Measurements from ENCODE around the gene FGD4.
A peak's percentile ranks its signal among the peaks of the same experiment; 100 is the strongest.
"Not testable (repeated sequence)": the region's sequence is repeated elsewhere in the genome, so short reads cannot be mapped to it uniquely, and the experiment has no call there.

The FGD4 gene

GRCh38 chr12:32532422-32532821 lies 133.1 kb downstream of the FGD4 start:
- H2BK120ac ChIP-seq (ENCODE audit: low read depth, low read length), result no peak overlapping the region
- H3K18ac ChIP-seq (ENCODE audit: low read depth in 1 of 2, low read length in 2 of 2), result no peak overlapping the region
- no peak overlapping the region for H2BK12ac ChIP-seq (ENCODE audit: low read length in 2 of 2)
- H3K4me2 ChIP-seq (ENCODE audit: low read length, poor library complexity, severe bottlenecking), result no peak overlapping the region
- no peaks in the 10 kb centered on the region for H3K36me3 ChIP-seq (ENCODE audit: control insufficient read depth in 1 of 2, insufficient read depth in 2 of 2, low read depth in 1 of 2, low read length in 2 of 2)
- no peak overlapping the region for H4K91ac ChIP-seq (ENCODE audit: low read length)
- no peaks in the 10 kb centered on the region for H3K9me3 ChIP-seq (ENCODE audit: control insufficient read depth, low read length)
- WGBS, result 17% methylated on average over 1 of the region's 1 CpG
- no peak overlapping the region for H2BK15ac ChIP-seq (ENCODE audit: low read depth, poor library complexity, severe bottlenecking)
- H3K14ac ChIP-seq (ENCODE audit: low read length in 2 of 2), result no peak overlapping the region
- H3K4ac ChIP-seq (ENCODE audit: low read depth in 1 of 2, low read length in 2 of 2), result no peak overlapping the region
- peak overlapping the region; percentile 16 for H3K27ac ChIP-seq (ENCODE audit: low read length, poor library complexity, severe bottlenecking)
- H3K79me1 ChIP-seq (replicated peaks; ENCODE audit: low read length, poor library complexity, severe bottlenecking), result peaks cover 5% of the 10 kb centered on the region
- H2AK5ac ChIP-seq (ENCODE audit: low read length, severe bottlenecking), result no peak overlapping the region
- H2BK5ac ChIP-seq (ENCODE audit: low read depth, low read length, poor library complexity, severe bottlenecking), result no peak overlapping the region
- H3K4me3 ChIP-seq (ENCODE audit: insufficient read depth in 1 of 2, low read depth in 1 of 2, low read length in 2 of 2), result no peak overlapping the region
- no peak overlapping the region for H3K9ac ChIP-seq (ENCODE audit: low read length)
- no peaks in the 10 kb centered on the region for H3K27me3 ChIP-seq (ENCODE audit: control insufficient read depth in 1 of 2, insufficient read depth in 1 of 2, low read length in 2 of 2)
- H2AFZ ChIP-seq (ENCODE audit: low read depth, low read length), result no peak overlapping the region
- H3K23ac ChIP-seq (ENCODE audit: low read length in 2 of 2), result no peak overlapping the region
- no peak for DNase-seq
- no peak overlapping the region for H4K8ac ChIP-seq (ENCODE audit: low read length)
- H3K4me1 ChIP-seq (ENCODE audit: control insufficient read depth, insufficient read depth, low read depth, low read length), result peaks cover 10% of the 10 kb centered on the region

GRCh38 chr12:32532951-32533350 lies 133.6 kb downstream of the FGD4 start:
- Histone ChIP-seq H3K36me3 (ENCODE audit: control insufficient read depth in 1 of 2, insufficient read depth in 2 of 2, low read depth in 1 of 2, low read length in 2 of 2) (no peaks in the 10 kb centered on the region), H3K79me1 (replicated peaks; ENCODE audit: low read length, poor library complexity, severe bottlenecking) (peaks cover 5% of the 10 kb centered on the region), H3K27me3 (ENCODE audit: control insufficient read depth in 1 of 2, insufficient read depth in 1 of 2, low read length in 2 of 2) (no peaks in the 10 kb centered on the region), H3K9ac (ENCODE audit: low read length) (no peak overlapping the region), H2BK5ac (ENCODE audit: low read depth, low read length, poor library complexity, severe bottlenecking) (peak overlapping the region; percentile 37), H3K4me2 (ENCODE audit: low read length, poor library complexity, severe bottlenecking) (no peak overlapping the region), H3K23ac (ENCODE audit: low read length in 2 of 2) (no peak overlapping the region), H3K18ac (ENCODE audit: low read depth in 1 of 2, low read length in 2 of 2) (peak overlapping the region in 1 of 2 experiments; percentile 94), H2BK12ac (ENCODE audit: low read length in 2 of 2) (peak overlapping the region; percentile 50 to 99), H3K9me3 (ENCODE audit: control insufficient read depth, low read length) (no peaks in the 10 kb centered on the region), H2BK15ac (ENCODE audit: low read depth, poor library complexity, severe bottlenecking) (peak overlapping the region; percentile 90), H2BK120ac (ENCODE audit: low read depth, low read length) (peak overlapping the region; percentile 8), H2AFZ (ENCODE audit: low read depth, low read length) (no peak overlapping the region), H4K8ac (ENCODE audit: low read length) (peak overlapping the region; percentile 82), H3K14ac (ENCODE audit: low read length in 2 of 2) (no peak overlapping the region), H2AK5ac (ENCODE audit: low read length, severe bottlenecking) (peak overlapping the region; percentile 98), H4K91ac (ENCODE audit: low read length) (peak overlapping the region; percentile 83), H3K27ac (ENCODE audit: low read length, poor library complexity, severe bottlenecking) (peak overlapping the region; percentile 68), H3K4me3 (ENCODE audit: insufficient read depth in 1 of 2, low read depth in 1 of 2, low read length in 2 of 2) (no peak overlapping the region), H3K4me1 (ENCODE audit: control insufficient read depth, insufficient read depth, low read depth, low read length) (peaks cover 11% of the 10 kb centered on the region), H3K4ac (ENCODE audit: low read depth in 1 of 2, low read length in 2 of 2) (peak overlapping the region in 1 of 2 experiments; percentile 47)
- no peak for DNase-seq

- H3K79me1 ChIP-seq (replicated peaks; ENCODE audit: low read length, poor library complexity, severe bottlenecking), result not testable (repeated sequence)
These were observed 134.1 kb downstream of the FGD4 start for GRCh38 chr12:32533506-32533905.

GRCh38 chr12:32533971-32534590 lies 134.7 kb downstream of the FGD4 start:
- no peak overlapping the region for H3K23ac ChIP-seq (ENCODE audit: low read length in 2 of 2)
- WGBS, result 12% methylated on average over 6 of the region's 6 CpGs
- H3K4me1 ChIP-seq (ENCODE audit: control insufficient read depth, insufficient read depth, low read depth, low read length), result peaks cover 12% of the 10 kb centered on the region
- no peak overlapping the region for H2BK5ac ChIP-seq (ENCODE audit: low read depth, low read length, poor library complexity, severe bottlenecking)
- H2AFZ ChIP-seq (ENCODE audit: low read depth, low read length), result no peak overlapping the region
- H3K9me3 ChIP-seq (ENCODE audit: control insufficient read depth, low read length), result no peaks in the 10 kb centered on the region
- H3K79me1 ChIP-seq (replicated peaks; ENCODE audit: low read length, poor library complexity, severe bottlenecking), result peaks cover 2% of the 10 kb centered on the region
- H4K91ac ChIP-seq (ENCODE audit: low read length), result no peak overlapping the region
- H2BK15ac ChIP-seq (ENCODE audit: low read depth, poor library complexity, severe bottlenecking), result no peak overlapping the region
- DNase-seq, result peak; percentile 99
- peak overlapping the region in 1 of 2 experiments; percentile 76 for H3K4me3 ChIP-seq (ENCODE audit: insufficient read depth in 1 of 2, low read depth in 1 of 2, low read length in 2 of 2)
- no peak overlapping the region for H2BK120ac ChIP-seq (ENCODE audit: low read depth, low read length)
- no peak overlapping the region for H3K18ac ChIP-seq (ENCODE audit: low read depth in 1 of 2, low read length in 2 of 2)
- no peak overlapping the region for H2AK5ac ChIP-seq (ENCODE audit: low read length, severe bottlenecking)
- peak overlapping the region; percentile 86 for H3K9ac ChIP-seq (ENCODE audit: low read length)
- H2BK12ac ChIP-seq (ENCODE audit: low read length in 2 of 2), result no peak overlapping the region
- peak overlapping the region; percentile 90 for H3K27ac ChIP-seq (ENCODE audit: low read length, poor library complexity, severe bottlenecking)
- H3K27me3 ChIP-seq (ENCODE audit: control insufficient read depth in 1 of 2, insufficient read depth in 1 of 2, low read length in 2 of 2), result no peaks in the 10 kb centered on the region
- H3K4me2 ChIP-seq (ENCODE audit: low read length, poor library complexity, severe bottlenecking), result peak overlapping the region; percentile 1
- H3K14ac ChIP-seq (ENCODE audit: low read length in 2 of 2), result no peak overlapping the region
- H3K4ac ChIP-seq (ENCODE audit: low read depth in 1 of 2, low read length in 2 of 2), result no peak overlapping the region
- no peaks in the 10 kb centered on the region for H3K36me3 ChIP-seq (ENCODE audit: control insufficient read depth in 1 of 2, insufficient read depth in 2 of 2, low read depth in 1 of 2, low read length in 2 of 2)
- H4K8ac ChIP-seq (ENCODE audit: low read length), result no peak overlapping the region

More at GRCh38 chr12:32533506-32533905, 134.1 kb downstream of the FGD4 start:
- H2BK5ac ChIP-seq (ENCODE audit: low read depth, low read length, poor library complexity, severe bottlenecking); DNase-seq; H2BK120ac ChIP-seq (ENCODE audit: low read depth, low read length); H3K4ac ChIP-seq (ENCODE audit: low read depth in 1 of 2, low read length in 2 of 2); H3K36me3 ChIP-seq (ENCODE audit: control insufficient read depth in 1 of 2, insufficient read depth in 2 of 2, low read depth in 1 of 2, low read length in 2 of 2); H3K27me3 ChIP-seq (ENCODE audit: control insufficient read depth in 1 of 2, insufficient read depth in 1 of 2, low read length in 2 of 2); H3K23ac ChIP-seq (ENCODE audit: low read length in 2 of 2); H2BK12ac ChIP-seq (ENCODE audit: low read length in 2 of 2); H3K9me3 ChIP-seq (ENCODE audit: control insufficient read depth, low read length); H2BK15ac ChIP-seq (ENCODE audit: low read depth, poor library complexity, severe bottlenecking); H2AK5ac ChIP-seq (ENCODE audit: low read length, severe bottlenecking); H2AFZ ChIP-seq (ENCODE audit: low read depth, low read length); H3K14ac ChIP-seq (ENCODE audit: low read length in 2 of 2); H4K91ac ChIP-seq (ENCODE audit: low read length); H3K18ac ChIP-seq (ENCODE audit: low read depth in 1 of 2, low read length in 2 of 2): not testable (repeated sequence)
- Histone ChIP-seq H3K9ac (ENCODE audit: low read length) (peak overlapping the region; percentile 86), H4K8ac (ENCODE audit: low read length) (peak overlapping the region; percentile 19), H3K4me3 (ENCODE audit: insufficient read depth in 1 of 2, low read depth in 1 of 2, low read length in 2 of 2) (peak overlapping the region in 1 of 2 experiments; percentile 76), H3K4me2 (ENCODE audit: low read length, poor library complexity, severe bottlenecking) (peak overlapping the region; percentile 34), H3K27ac (ENCODE audit: low read length, poor library complexity, severe bottlenecking) (peak overlapping the region; percentile 80), H3K4me1 (ENCODE audit: control insufficient read depth, insufficient read depth, low read depth, low read length) (peaks cover 11% of the 10 kb centered on the region)
- WGBS, result 81% methylated on average over 5 of the region's 10 CpGs
